K562 (cell line): Measurements from ENCODE around the gene ADPRHL1. TPM values are rescaled to one million over a fixed set of nuclear protein-coding genes. Genes with fewer than 3 reads are reported as not detected.

Experiments used
- ATAC-seq: fragments of 200-7000 bp; cut with Tn5 transposase; 3 replicates; pipeline ENCODE4 v1.9.1; 2020; ENCODE audit warnings: moderate library complexity
- BruUV-seq: library from RNA; stranded (reverse); fragments of 400-500 nt; replicated peaks from 2 replicates; lab custom pipeline; 2021; lab: Mats Ljungman, UMichigan
- CTCF ChIA-PET: fragments of 300-600 bp; formaldehyde crosslinking; extraction: SDS; loops from one replicate; lab custom pipeline; 2021; ENCODE audit warnings: low intra/inter-chr PET ratio; lab: Yijun Ruan, JAX
- POLR2A ChIA-PET: fragments of 300-600, 350-650 bp; sonication (Branson Sonifier 250); formaldehyde crosslinking; extraction: SDS; loops from one replicate; lab custom pipeline; 2021; ENCODE audit warnings: antibody characterized with exemption, inconsistent platforms; lab: Yijun Ruan, JAX
- DNase-seq, 4 experiments: peaks; one replicate each; pipeline versions ENCODE4 v3.0.0 to v3.0.0-alpha.2; 2011 to 2018; ENCODE audit warnings: low spot score in 3 of 4, mixed read lengths in 3 of 4; ENCODE audit errors: extremely low read depth in 1 of 4
- FAIRE-seq: peaks from 2 replicates; lab custom pipeline; 2011; peaks lifted over from hg19 to GRCh38; lab: Jason Lieb, UNC
- H2AFZ ChIP-seq: 2 replicates; pipeline ENCODE4 v1.6.0; 2011; ENCODE audit warnings: low read depth, low read length, control low read depth, inconsistent platforms
- H3K27ac ChIP-seq: fragments of 200-600 bp; 3 replicates; pipeline ENCODE4 v1.8.0; 2011; ENCODE audit warnings: low read depth, mild to moderate bottlenecking, control low read depth, inconsistent platforms, low read length, moderate library complexity, mixed read lengths; ENCODE audit errors: extremely low read depth
- H3K27me3 ChIP-seq, 2 experiments: fragments of 300-600 bp in 1 of 2; 2 replicates in 1 of 2; 3 replicates in 1 of 2; pipeline versions ENCODE4 v1.6.0 to v1.8.0; 2011; ENCODE audit warnings: inconsistent platforms in 2 of 2, low read length in 2 of 2, mild to moderate bottlenecking in 1 of 2, mixed read lengths in 1 of 2, moderate library complexity in 1 of 2; ENCODE audit not compliant: control insufficient read depth in 2 of 2, insufficient read depth in 2 of 2
- H3K36me3 ChIP-seq: fragments of 300-600 bp; 3 replicates; pipeline ENCODE4 v1.8.0; 2011; ENCODE audit warnings: mild to moderate bottlenecking, low read length, inconsistent platforms; ENCODE audit not compliant: control insufficient read depth, insufficient read depth
- H3K4me1 ChIP-seq, 2 experiments: fragments of 200-600 bp in 1 of 2; replicated peaks in 1 of 2; 2 replicates in 1 of 2; 3 replicates in 1 of 2; pipeline versions ENCODE4 v1.5.1 to v1.8.0; 2011; ENCODE audit warnings: inconsistent platforms in 2 of 2, low read length in 2 of 2, mild to moderate bottlenecking in 1 of 2, mixed read lengths in 1 of 2, moderate library complexity in 1 of 2; ENCODE audit not compliant: control insufficient read depth in 2 of 2, insufficient read depth in 2 of 2
- H3K4me2 ChIP-seq: 2 replicates; pipeline ENCODE4 v1.6.1; 2011; ENCODE audit warnings: low read length, control low read depth, inconsistent platforms, mixed read lengths; ENCODE audit not compliant: insufficient read depth
- H3K4me3 ChIP-seq: fragments of 200-600 bp; sonication (generic), shearing (Covaris generic); 2 replicates; pipeline ENCODE4 v1.5.1; 2016; ENCODE audit warnings: control low read depth, inconsistent platforms
- H3K79me2 ChIP-seq: fragments of 200-600 bp; 3 replicates; pipeline ENCODE4 v1.8.0; 2011; ENCODE audit warnings: low read length, inconsistent platforms; ENCODE audit not compliant: control insufficient read depth, insufficient read depth
- H3K9ac ChIP-seq, 2 experiments: 2 replicates each; pipeline versions ENCODE4 v1.6.0 to v1.6.1; 2011; ENCODE audit warnings: low read depth in 2 of 2, low read length in 2 of 2, control low read depth in 1 of 2, inconsistent platforms in 1 of 2, mild to moderate bottlenecking in 1 of 2, mixed read lengths in 1 of 2; ENCODE audit not compliant: insufficient read depth in 1 of 2
- H3K9me1 ChIP-seq: one replicate; pipeline ENCODE4 v1.6.0; 2011; ENCODE audit warnings: inconsistent platforms, mild to moderate bottlenecking, low read length, moderate library complexity; ENCODE audit not compliant: control insufficient read depth, insufficient read depth
- H3K9me3 ChIP-seq: replicated peaks from 2 replicates; pipeline ENCODE4 v1.5.1; 2011; ENCODE audit warnings: low read depth, low read length, inconsistent platforms; ENCODE audit not compliant: control insufficient read depth, insufficient read depth
- H4K20me1 ChIP-seq: replicated peaks from 2 replicates; pipeline ENCODE4 v1.6.1; 2011; ENCODE audit warnings: low read length, inconsistent platforms, mixed read lengths; ENCODE audit not compliant: control insufficient read depth, insufficient read depth
- ARID2 ChIP-seq: fragments of 450-650 bp; IDR thresholded peaks from 2 replicates; pipeline ENCODE4 v1.6.1; 2017; ENCODE audit warnings: antibody characterized with exemption, mild to moderate bottlenecking
- CHD4 ChIP-seq: fragments of 200-600 bp; sonication (generic); IDR thresholded peaks from 3 replicates; pipeline ENCODE4 v1.6.1; 2012; ENCODE audit warnings: low read depth, mild to moderate bottlenecking, mixed read lengths, low read length, inconsistent platforms; ENCODE audit not compliant: insufficient read depth, insufficient replicate concordance, poor library complexity, severe bottlenecking
- EP300 ChIP-seq: IDR thresholded peaks from 2 replicates; pipeline ENCODE4 v1.6.1; 2012; ENCODE audit warnings: low read length, improper control_type of control experiment
- ETV5 ChIP-seq: sonication (generic); formaldehyde crosslinking; IDR thresholded peaks from 2 replicates; pipeline ENCODE4 v1.4.0; 2020; ENCODE audit warnings: low read depth, mild to moderate bottlenecking, missing genetic modification reagents
- HLTF ChIP-seq: fragments of 450-650 bp; IDR thresholded peaks from 2 replicates; pipeline ENCODE4 v1.6.1; 2016
- JUND ChIP-seq, 2 experiments: IDR thresholded peaks; 2 replicates in 1 of 2; 3 replicates in 1 of 2; pipeline ENCODE4 v1.6.1; 2011; ENCODE audit warnings: borderline replicate concordance in 2 of 2, low read depth in 2 of 2, low read length in 2 of 2, improper control_type of control experiment in 1 of 2, missing biosample characterization in 1 of 2, missing genetic modification characterization in 1 of 2, missing genetic modification reagents in 1 of 2
- KLF1 ChIP-seq: fragments of 450-650 bp; IDR thresholded peaks from 2 replicates; pipeline ENCODE4 v1.6.1; 2016; ENCODE audit warnings: missing genetic modification characterization, missing compliant biosample characterization
- NFXL1 ChIP-seq: fragments of 450-650 bp; formaldehyde crosslinking; IDR thresholded peaks from 2 replicates; pipeline ENCODE4 v1.4.0; 2021; ENCODE audit warnings: mild to moderate bottlenecking
- WHSC1 ChIP-seq: IDR thresholded peaks from one replicate; pipeline ENCODE4 v1.6.1; 2012; ENCODE audit warnings: low read length, control low read depth, inconsistent platforms
- ZNF12 ChIP-seq: sonication (generic); formaldehyde crosslinking; IDR thresholded peaks from 2 replicates; pipeline ENCODE4 v1.4.0; 2020; ENCODE audit warnings: mild to moderate bottlenecking, missing genetic modification reagents
- ZNF699 ChIP-seq: fragments of 250-450 bp; sonication (Bioruptor Pico); IDR thresholded peaks from 2 replicates; pipeline ENCODE4 v1.8.0; 2021; ENCODE audit warnings: mild to moderate bottlenecking, moderate library complexity; ENCODE audit not compliant: insufficient replicate concordance
- WGBS: fragments of 100-300 bp; shearing (Covaris generic); methylation state at CpG from one replicate; pipeline ENCODE4 v1.1.6; 2016; ENCODE audit warnings: low coverage, mixed read lengths; ENCODE audit not compliant: insufficient coverage; ENCODE audit errors: missing lambda C conversion rate; 5-methylcytosine and 5-hydroxymethylcytosine counted together
- in situ Hi-C: fragments of 300-500 bp; cut with MboI; formaldehyde crosslinking; loops from 4 replicates; pipeline ENCODE4 v1.15.0; 2018; ENCODE audit warnings: inconsistent platforms, mixed read lengths
- intact Hi-C: fragments of 100-400 bp; cut with micrococcal nuclease; formaldehyde crosslinking; loops from 2 replicates; pipeline ENCODE4 v1.14.2; 2022
- polyA plus RNA-seq, 8 experiments: library from polyadenylated mRNA; depleted of rRNA in 4 of 8; stranded (reverse) in 5 of 8; unstranded in 3 of 8; fragments of >200 nt; fragmentation: Nextera tagmentation in 2 of 8; fragmentation: Illumina TruSeq in 1 of 8; extraction: Ambion mirVana in 2 of 8; extraction: Trizol in 1 of 8; gene quantifications; 2 replicates each; pipeline versions ENCODE4 v1.2.1 to v1.2.3, GENCODE V29; 2011 to 2014; ENCODE audit warnings: inconsistent platforms in 1 of 8, missing spikeins in 1 of 8
- total RNA-seq, 7 experiments: library from RNA; depleted of rRNA in 6 of 7; stranded (reverse); fragments of >200 nt in 6 of 7; fragmentation: Illumina TruSeq in 2 of 7; extraction: Trizol in 2 of 7; gene quantifications; 2 replicates each; pipeline versions ENCODE4 v1.2.1 to v1.2.3, GENCODE V29; 2011 to 2021; ENCODE audit warnings: low replicate concordance in 1 of 7
- TF ChIP-seq, protein P1 (sequence below): IDR thresholded peaks from 3 replicates; pipeline ENCODE4 v1.6.1; 2011; ENCODE audit warnings: borderline replicate concordance, mild to moderate bottlenecking, moderate library complexity; ENCODE audit not compliant: insufficient read length; ENCODE audit errors: extremely low read depth

Gene ADPRHL1
- total and polyA plus RNA-seq, 9 of the 15 experiments (the other 6 are each of a cell fraction or from before 2014, with no cell fraction given), result 0.06 to 0.76 (median 0.37) TPM; not detected in 1

DNA sequence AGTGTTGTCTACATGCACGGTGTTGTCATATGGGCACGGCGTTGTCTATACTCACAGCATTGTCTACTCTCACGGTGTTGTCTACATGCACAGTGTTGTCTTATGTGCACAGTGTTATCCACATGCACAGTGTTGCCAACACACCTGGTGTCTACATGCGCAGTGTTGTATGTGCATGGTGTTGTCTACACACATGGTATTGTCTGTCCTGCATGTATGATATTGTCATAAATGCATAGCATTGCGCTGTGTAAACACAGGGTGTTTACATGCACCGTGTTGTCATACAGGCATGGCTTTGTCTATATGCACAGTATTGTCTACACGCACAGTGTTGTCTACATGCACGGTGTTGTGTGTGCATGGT, 6.8 kb downstream of the ADPRHL1 start:
- no peaks in the 10 kb centered on the region for H3K36me3 ChIP-seq
- BruUV-seq, result no TSS peak
- no peak overlapping the region for H3K4me3 ChIP-seq
- no peaks in the 10 kb centered on the region for H3K9me1 ChIP-seq
- H3K27ac ChIP-seq, result no peak overlapping the region
- ATAC-seq, result no peak
- ChIA-PET CTCF (no interaction called here), POLR2A (no interaction called here)
- H3K27me3 ChIP-seq, result 0 out of 5 replicates have a peak, but pooled peaks cover 0 to 7% of the 10 kb centered on the region in 2 experiments
- no peaks in the 10 kb centered on the region for H4K20me1 ChIP-seq
- peaks cover 0 to 14% of the 10 kb centered on the region in 2 experiments; a peak in 3 of 5 replicates for H3K4me1 ChIP-seq
- in situ Hi-C loops (no loop called here), intact Hi-C loops (loop anchor here (5.0 kb wide), 1 partner anchor 504 kb away; no protein-coding TSS in a partner anchor)
- no peak for DNase-seq
- H3K4me2 ChIP-seq, result no peak overlapping the region
- TF ChIP-seq HLTF (no peak), WHSC1 (no peak), NFXL1 (CRISPR knock-in tag) (no peak), KLF1 (tag) (no peak), ZNF12 (CRISPR knock-in tag) (no peak), EP300 (no peak), JUND (IDR thresholded peaks at IDR 0.05; ENCODE audit: borderline replicate concordance, low read depth, low read length) (no peak), JUND (tag; IDR thresholded peaks at IDR 0.05; ENCODE audit: borderline replicate concordance, low read depth, low read length) (no peak), CHD4 (no peak), ARID2 (no peak), ETV5 (no peak), ZNF699 (no peak)
- TF ChIP-seq, protein P1, sequence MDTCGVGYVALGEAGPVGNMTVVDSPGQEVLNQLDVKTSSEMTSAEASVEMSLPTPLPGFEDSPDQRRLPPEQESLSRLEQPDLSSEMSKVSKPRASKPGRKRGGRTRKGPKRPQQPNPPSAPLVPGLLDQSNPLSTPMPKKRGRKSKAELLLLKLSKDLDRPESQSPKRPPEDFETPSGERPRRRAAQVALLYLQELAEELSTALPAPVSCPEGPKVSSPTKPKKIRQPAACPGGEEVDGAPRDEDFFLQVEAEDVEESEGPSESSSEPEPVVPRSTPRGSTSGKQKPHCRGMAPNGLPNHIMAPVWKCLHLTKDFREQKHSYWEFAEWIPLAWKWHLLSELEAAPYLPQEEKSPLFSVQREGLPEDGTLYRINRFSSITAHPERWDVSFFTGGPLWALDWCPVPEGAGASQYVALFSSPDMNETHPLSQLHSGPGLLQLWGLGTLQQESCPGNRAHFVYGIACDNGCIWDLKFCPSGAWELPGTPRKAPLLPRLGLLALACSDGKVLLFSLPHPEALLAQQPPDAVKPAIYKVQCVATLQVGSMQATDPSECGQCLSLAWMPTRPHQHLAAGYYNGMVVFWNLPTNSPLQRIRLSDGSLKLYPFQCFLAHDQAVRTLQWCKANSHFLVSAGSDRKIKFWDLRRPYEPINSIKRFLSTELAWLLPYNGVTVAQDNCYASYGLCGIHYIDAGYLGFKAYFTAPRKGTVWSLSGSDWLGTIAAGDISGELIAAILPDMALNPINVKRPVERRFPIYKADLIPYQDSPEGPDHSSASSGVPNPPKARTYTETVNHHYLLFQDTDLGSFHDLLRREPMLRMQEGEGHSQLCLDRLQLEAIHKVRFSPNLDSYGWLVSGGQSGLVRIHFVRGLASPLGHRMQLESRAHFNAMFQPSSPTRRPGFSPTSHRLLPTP, result no peak
- no peak overlapping the region for H3K9ac ChIP-seq
- FAIRE-seq, result no peak
- H2AFZ ChIP-seq, result no peak overlapping the region
- WGBS, result 84% methylated on average over 9 of the region's 9 CpGs
- H3K9me3 ChIP-seq, result no peaks in the 10 kb centered on the region
- peaks cover 6% of the 10 kb centered on the region; the same call in 2 of the 3 replicates for H3K79me2 ChIP-seq
